GM18861 (cell line): ENCODE measurements around the gene RNU1-4.
"Not testable (repeated sequence)": the region's sequence is repeated elsewhere in the genome, so short reads cannot be mapped to it uniquely, and the experiment has no call there.

Source experiments
- ATAC-seq: cut with Tn5 transposase; IDR thresholded peaks from one replicate; pipeline ENCODE4 v1.9.1; 2021; ENCODE audit not compliant: unreplicated experiment

Gene RNU1-4

DNA sequence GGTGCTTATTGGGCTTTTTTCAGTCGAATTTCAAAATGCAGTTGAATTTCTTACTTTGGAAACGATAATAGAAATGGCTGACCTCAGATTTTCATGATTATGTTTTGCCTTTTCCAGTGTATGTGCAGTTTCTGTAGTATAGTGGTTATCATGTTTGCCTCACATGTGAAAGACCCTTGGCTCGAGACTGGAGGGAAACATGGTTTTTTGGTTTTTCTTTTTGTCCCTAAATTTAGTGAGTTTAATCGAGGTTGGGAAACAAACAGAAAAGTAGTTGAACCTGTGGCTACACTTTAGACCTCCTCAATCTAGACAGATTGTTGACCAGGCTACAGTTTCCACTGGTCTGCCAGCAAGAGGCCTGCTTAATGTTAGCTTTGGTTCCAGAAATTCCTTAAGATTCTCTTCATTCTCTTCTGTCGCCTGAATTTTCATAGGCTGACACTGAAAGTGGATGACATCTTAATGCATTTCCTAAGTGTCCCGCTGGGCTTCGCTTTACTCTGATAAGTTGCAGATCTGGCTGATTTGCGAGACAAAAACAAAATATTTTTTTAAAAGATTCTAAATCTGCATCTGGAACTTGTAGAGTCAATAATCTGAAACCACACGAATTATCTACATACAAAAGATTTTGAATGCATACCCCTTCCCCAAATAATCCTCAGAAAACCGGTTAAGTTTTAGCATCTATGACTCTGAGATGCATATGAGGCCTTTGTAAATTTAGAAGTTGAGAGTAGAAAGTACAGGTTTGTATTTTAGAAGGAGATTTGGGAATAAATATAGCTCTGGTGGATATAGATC is 14.7 kb upstream of the RNU1-4 start:
- not testable (repeated sequence) for ATAC-seq

DNA sequence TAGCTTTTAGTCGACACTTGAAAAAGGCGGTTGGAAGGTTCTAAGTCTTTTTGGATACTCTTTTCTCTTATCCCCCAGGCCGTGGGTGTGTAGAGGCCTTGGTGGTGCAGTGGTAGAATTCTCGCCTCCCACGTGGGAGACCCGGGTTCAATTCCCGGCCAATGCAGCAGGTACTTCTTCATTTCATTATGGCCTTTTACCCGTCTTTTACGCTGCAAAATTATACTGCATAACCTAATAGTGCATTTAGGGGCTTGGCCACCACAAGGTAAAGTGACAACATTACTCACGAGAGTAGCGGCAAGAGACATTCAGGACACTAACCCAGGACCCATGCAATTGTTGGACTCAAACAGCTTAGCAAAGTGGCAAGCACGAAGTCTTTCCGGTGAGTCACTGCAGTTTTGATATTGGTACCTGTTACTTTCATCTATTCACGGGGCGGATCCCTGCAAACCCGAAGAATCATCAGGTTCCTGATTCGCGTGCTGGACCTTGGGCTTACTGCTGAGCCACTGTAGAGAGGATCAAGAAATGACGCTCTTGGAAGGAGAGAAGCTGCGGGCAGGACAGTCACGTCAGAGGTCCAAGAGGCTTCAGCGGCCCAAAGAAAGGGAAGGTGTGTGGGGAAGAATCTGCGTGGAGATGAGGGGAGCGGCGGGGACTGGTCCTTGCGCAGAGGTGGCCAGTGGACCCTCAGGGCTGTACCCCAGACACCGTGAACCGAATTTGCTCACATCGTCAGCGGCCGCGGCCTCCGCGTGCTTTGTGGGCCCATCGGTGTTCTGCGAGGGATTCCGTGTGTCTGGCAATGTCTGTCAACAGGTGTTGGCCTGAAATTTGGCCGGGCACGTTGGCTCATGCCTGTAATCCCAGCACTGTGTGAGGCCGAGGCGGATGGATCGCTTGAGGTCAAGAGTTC is 12.9 kb upstream of the RNU1-4 start:
- ATAC-seq = no peak

DNA sequence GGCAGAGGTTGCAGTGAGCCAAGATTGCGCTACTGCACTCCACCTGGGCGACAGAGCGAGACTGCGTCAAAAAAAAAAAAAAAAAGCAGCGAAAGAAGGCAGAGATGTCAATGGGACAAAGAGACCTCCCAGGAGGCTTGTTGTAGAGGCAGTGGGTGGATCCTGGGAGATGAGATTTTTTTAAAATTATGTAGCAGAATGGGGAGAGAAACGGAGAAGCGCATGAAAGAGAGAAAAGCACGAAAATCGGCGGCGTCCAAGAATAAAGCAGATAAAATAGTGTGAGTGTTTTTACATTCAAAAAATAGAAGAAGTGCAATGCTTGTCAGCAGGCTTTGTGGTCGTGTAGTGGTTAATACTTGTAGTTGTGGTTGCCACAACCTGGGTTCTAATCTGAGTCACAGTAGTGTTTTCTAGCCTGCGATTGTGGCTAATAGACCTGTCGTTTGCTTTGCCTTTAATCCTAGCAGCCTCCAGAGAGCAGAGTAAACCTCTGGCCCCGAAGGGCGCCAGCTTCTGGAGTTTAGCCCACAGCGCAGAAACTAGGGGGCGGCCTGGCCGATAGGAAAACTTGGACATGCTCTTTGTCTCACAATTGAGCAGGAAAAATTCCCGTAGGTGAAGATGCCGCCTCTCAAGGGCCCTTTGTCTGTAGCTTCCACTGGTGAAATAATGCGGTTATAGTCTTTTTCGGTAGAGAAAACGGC is 11.9 kb upstream of the RNU1-4 start:
- peak; percentile 76 for ATAC-seq

DNA sequence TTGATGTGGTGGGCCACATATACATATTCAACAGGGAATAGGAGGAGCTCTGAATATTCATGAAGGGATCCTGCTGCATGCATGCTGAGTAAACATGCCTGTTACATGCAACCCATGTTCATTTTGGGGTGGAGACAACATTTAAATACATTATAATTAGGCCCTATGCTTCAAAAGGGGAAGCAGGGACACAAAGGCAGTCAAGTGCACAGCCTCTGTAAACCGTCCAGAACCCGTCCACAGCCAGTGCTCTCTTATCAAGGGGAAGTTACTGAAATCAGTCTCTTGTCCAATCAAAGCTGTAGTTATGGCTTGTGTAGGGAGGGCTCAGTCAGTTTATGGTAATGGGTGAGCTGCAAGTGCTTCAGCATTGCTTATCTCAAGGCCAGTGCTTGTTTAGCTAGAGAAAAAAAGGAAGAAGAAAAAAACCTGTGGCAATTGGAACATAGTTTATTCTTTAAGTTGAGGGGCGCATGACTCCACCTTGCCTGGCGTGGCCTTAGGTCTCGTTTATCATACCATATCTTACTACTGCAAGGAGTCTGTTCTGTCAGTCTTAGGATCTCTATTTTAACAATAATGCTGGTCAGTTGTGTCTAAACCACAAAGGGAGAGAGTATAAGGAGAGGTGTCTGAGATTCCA is 7.9 kb upstream of the RNU1-4 start:
- ATAC-seq = not testable (repeated sequence)

DNA sequence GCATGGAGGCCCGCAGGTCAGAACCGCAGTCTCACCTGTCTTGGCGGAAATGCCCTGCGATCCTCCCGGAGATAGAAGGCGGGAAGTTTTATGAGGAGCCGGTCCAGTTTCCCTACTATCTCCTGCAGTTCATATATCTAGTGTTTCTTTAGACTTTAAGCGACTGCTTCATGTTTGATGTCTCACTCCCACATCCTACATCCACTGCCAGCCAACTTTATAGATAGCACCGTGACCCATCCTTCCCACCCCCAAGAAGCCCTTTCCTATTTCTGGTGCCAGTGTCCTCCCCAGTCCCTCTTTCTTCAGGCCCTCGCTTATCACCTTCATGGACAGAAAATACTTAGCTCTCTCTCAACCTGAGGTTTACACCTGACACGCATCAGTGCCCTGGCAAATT is 914 bp downstream of the RNU1-4 start:
- ATAC-seq = not testable (repeated sequence)

DNA sequence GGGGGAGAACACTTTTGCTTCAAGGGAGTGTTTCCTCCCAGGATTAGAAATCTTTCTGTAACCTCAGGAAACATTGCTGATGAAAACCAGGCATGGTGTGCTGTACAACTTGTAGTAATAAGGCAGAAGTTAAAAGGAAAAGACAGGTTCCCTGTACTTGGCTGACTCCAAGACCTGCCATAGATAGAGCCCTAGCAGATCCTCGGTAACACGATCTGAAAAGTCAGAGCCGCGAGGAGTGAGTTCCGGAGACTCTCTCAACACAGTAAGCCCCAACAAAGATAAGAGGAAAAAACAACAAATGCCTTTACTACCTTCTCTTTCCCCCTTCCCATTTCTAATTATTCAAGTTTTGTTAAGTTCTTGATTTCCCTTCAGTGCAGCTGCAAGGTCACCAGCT is 7.3 kb downstream of the RNU1-4 start:
- not testable (repeated sequence) for ATAC-seq

DNA sequence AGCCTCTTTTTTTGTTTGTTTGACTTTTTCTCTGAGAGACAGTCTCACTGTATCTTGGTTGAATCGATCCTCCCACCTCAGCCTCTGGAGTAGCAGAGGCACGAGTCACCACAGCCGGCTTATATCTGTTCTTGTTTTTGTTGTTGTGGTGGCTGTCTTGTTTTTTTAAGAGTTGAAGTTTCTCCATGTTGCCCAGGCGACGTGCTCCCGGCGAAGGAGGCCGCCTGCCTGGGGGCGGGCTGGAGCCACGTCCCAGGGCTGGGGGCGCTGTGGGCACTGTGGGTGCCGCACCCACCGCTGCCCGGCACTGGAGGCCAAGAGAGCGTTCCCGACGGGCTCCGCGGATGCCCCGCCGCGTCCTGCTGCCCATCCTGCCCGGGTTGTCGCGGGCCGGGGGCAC is 8.4 kb downstream of the RNU1-4 start:
- ATAC-seq = not testable (repeated sequence)

DNA sequence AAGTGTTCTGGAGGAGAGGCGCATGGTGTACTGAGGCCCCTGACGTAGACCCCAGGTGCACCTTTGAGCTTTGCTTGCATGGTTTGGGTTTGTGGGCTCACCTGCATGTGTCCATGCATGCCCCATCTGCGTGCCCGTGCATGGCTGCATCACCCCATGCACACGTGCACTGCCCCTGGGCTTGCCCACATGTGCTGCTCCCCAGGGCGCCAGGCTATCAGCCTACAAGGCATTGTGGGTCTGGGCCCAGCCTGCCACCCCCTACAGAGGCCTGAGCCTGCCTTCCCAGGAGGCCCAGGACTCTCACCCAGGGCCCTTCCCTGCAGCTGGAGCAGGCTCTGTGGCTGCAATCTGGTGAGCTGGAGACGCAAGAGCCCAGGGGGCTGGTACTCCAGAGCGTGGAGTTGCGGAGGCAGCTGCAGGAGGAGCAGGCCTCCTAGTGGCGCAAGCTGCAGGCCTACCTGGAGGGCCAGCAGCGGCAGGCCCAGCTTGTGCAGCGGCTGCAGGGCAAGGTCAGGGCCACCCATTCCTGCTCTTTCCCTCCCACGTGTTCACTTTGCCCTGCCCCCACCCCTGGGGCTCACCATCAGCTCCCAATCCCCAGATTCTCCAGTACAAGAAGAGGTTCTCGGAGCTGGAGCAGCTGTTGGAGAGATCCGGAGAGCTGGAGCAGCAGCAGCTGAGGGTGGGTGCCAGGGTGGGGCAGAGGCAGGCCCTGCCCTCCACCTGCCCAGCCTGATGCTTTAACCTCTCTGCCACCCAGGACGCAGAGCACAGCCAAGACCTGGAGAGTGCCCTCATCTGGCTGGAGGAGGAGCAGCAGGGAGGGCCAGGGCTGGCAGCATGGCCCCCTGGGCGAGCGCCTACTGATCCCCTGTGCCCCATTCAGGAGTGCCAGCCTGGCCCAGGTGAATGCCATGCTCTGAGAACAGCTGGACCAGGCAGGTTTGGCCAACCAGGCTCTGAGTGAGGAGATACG is 9.9 kb downstream of the RNU1-4 start:
- ATAC-seq = not testable (repeated sequence)

DNA sequence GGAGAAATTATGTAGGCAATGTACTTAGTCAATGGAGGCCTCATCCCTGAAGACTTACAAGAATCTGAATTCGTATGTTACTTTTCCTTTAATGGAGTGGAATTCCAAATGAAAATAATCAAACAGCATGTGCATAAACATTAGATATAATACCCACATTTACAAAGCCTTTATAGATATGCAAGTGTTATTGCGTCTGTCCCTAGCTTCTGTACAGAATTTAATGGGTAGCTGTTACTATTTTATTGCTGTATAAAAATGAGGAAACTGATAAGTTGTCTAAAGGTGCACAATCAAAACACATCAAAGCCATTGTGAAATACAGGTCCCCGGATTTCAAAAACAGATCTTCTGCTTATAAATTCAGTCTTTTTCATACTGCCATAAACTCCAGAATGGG is 12.5 kb downstream of the RNU1-4 start:
- ATAC-seq = not testable (repeated sequence)

DNA sequence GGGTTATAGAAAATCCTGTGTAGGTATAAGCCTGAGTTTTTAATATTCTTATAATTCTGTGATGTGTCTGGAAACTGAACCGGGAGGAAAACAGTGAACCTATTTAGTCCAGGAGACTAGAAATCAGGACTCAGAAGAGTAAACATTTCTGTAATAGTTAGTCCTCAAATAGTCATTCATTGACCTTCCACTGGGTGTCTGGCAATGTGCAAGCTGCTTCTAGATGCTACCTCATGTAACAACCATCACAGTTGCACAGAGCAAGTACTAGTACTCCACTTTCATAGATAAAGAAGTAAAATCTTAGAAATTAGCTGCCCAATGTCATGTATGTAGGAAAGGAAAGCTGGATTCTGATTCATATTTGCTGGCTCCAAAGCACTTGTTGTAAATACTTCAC is 15.1 kb downstream of the RNU1-4 start:
- not testable (repeated sequence) for ATAC-seq

DNA sequence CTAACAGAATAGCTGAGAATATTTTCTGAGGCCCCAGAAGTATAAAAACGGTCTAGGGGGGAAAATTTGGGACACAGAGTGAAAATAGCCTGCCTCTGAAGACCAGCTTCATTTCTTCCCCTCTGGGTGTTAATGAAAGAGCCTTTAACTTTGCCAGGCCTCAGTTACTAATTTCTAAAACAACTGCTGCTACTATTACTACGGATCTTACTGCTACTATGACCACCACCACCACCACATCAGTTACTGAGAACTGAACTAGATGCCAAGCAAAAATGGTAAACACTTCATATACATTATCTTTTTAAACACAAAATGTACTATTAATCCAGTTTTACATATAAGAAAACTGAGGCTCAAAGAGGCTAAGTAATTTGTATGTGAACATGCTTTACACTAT is 15.6 kb downstream of the RNU1-4 start:
- not testable (repeated sequence) for ATAC-seq

DNA sequence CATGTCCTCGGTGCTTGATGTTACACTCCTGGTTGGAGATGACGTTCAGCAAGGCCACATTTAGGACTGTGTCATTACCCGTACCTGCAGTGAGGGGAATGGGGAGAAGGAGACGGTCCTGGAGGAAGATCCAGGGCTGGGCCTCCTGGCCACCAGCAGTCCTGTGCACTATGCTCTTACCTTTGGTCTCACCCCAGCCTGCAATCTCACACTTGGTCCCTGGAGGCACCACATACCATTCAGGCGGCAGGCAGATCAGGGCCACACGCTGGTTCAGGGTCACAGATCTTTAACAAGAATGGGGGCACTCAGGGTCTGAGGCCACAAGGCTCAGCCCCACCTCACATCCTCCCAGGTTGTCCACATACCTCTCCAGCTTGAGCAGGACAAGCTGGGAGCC is 17.3 kb downstream of the RNU1-4 start:
- not testable (repeated sequence) for ATAC-seq

DNA sequence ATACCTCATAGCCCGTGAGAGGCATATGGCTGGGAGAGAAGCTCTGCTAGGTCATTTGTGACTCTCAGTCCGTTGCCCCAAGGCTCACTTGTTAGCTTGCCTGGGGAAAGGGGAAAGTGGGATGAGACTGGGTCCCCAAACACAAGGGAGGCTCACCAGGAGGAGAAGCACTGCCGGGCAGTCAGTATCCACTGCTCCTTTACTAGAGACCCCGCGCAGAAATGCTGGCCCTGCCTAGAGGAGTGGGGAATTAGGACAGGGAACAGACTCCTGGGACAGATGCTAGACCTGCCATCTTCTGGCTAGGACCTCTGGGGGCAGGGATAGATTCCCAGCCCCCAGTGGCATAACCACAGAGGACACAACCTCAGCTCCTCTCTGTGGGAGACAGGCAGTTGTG is 17.7 kb downstream of the RNU1-4 start:
- not testable (repeated sequence) for ATAC-seq

DNA sequence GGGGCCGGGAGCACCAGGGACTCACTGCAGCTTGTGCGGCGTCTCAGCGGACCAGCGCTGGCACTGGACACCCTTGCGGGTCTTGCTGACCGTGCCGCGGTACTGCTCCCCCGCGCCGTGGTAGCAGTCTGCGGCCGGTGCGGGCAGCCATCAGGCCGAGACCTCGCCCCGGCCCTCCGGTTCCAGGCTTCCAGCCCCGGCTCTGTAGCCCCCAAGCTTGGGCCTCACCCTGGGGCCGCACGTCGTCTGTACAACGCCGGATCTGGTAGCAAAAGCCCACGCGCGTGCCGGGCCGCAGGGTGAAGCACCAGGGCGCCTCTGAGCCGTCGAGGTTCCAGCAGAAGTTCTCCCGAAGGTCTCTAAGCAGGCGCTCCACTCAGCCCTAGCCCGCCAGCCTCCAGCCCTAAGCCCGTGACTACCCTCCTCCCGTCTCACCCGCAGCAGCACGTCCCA is 18.8 kb downstream of the RNU1-4 start:
- ATAC-seq = not testable (repeated sequence)

DNA sequence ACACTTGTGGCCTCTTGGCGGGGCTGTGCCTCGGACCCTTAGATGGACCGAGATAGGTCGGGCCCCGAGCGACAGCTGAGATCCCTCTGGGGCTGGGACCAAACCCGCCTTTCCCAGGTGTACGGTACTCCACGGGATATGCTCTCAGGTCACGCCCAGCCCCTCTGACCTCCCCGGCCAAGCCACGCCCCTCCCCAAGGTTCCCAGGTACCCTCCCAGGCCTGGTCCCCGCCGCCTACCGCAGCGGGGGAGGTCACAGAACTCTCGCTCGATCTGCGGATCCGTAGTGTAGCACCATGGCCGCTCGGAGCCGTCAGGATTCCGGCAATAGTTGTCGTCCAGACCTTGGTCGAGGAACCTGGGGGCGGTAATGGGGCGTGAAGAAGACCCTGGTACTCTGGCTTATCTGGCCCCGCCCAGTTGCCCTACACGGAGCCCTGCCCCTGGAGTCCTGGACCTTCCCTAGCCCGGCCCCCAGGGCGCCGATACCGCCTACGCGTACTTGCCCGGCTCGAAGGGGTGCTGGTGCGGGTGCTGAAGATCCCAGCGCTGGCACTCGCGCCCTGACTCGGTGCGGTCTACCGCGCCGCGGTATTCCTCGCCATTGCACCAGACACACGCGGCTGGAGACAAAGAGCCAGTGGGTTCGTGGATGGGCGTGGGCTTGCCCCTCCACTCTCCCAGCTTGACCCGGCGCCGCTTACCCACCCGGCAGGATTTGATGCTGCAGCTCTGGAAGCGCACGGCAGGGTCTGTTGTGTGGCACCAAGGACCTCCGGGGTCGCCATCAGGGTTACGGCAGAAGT is 19.5 kb downstream of the RNU1-4 start:
- ATAC-seq = not testable (repeated sequence)

DNA sequence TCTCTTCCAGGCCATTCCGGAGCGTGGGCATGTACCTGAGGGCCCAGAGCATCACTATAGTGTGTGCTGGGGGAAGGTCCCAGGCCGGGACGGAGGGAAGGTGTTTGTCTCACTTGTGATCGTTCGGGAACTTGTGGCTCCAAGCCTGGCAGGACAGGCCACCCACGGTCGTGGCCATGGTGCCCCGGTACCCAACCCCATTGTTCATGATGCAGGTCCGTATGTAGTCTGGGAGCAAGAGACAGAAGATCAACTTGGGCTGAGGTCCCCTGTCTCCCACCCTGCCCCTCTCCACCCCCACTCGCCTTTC is 20.1 kb downstream of the RNU1-4 start:
- not testable (repeated sequence) for ATAC-seq

DNA sequence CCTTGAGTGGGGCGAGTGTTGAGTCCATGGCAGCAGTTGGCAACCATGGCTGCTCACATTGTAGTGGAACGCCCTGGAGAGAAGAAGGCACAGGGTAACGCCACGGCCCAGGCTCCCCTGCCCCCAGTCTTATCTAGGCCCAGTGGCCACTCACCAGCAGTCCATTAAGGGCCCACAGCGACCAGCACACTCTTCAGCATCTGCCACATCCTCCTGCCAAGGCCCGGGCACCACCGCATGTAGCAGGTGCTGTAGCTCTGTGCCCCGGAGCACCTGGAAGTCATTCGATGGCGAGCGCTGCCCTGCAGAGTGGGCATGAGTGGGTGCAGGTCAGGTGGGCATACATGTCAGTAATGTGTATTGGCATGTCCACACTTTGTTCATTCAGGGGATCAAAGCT is 20.5 kb downstream of the RNU1-4 start:
- ATAC-seq = not testable (repeated sequence)

DNA sequence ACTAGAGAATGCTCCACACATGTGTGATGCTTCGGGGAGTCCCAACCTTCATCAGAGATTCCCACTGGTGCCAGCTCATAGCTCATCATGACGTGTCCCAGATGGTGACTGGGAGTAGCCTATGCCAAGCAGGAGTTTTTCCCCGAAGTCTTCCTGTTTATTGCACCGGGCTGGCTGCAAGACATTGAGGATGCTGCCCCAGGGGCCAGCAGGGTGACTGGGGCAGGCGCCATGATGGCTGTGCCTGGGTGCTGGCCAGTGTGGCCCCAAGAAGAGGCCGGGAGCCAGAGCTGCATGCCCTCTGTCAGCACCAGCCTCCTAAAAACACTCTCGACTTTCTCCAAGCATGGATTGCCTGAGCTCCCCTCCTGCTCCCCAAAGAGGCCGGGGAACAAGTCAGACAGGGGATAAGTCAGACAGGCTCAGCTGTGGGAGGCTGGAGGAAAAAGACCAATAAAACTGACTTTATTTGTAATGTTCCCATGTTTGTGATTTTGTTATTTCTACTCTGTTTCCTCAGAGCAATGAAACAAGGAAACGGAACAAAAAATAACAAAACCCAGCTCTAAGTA is 24.0 kb downstream of the RNU1-4 start:
- not testable (repeated sequence) for ATAC-seq
